Karpas-422 (cell line): ENCODE results near the gene PIP4K2A. TPM values are rescaled to one million over a fixed set of nuclear protein-coding genes. Genes with fewer than 3 reads are reported as not detected.

ENCODE experiments used
- DNase-seq: peaks from one replicate; pipeline ENCODE4 v3.0.0-alpha.2; 2015
- H2AFZ ChIP-seq: fragments of 200-600 bp; sonication (generic); 2 replicates; pipeline ENCODE4 v1.6.1; 2014; ENCODE audit warnings: antibody characterized with exemption, low read length, mixed read lengths
- H3K27ac ChIP-seq: fragments of 200-600 bp; sonication (generic); 2 replicates; pipeline ENCODE4 v1.5.1; 2014; ENCODE audit warnings: mild to moderate bottlenecking, low read length, moderate library complexity
- H3K27me3 ChIP-seq: fragments of 200-600 bp; sonication (generic); 2 replicates; pipeline ENCODE4 v1.6.1; 2014; ENCODE audit warnings: low read length, mixed read lengths
- H3K36me3 ChIP-seq: fragments of 200-600 bp; sonication (generic); 2 replicates; pipeline ENCODE4 v1.6.1; 2014; ENCODE audit warnings: low read length, mixed read lengths; ENCODE audit not compliant: insufficient read depth
- H3K4me1 ChIP-seq: fragments of 200-600 bp; sonication (generic); 2 replicates; pipeline ENCODE4 v1.6.1; 2014; ENCODE audit warnings: mild to moderate bottlenecking, low read length, mixed read lengths
- H3K4me2 ChIP-seq: fragments of 200-600 bp; sonication (generic); 2 replicates; pipeline ENCODE4 v1.6.1; 2014; ENCODE audit warnings: low read length, low read depth, mild to moderate bottlenecking; ENCODE audit not compliant: poor library complexity, severe bottlenecking
- H3K4me3 ChIP-seq: fragments of 200-600 bp; sonication (generic); 2 replicates; pipeline ENCODE4 v1.5.1; 2014; ENCODE audit warnings: mild to moderate bottlenecking, antibody characterized with exemption, low read length, mixed read lengths
- H3K79me2 ChIP-seq: fragments of 200-600 bp; sonication (generic); 2 replicates; pipeline ENCODE4 v1.6.1; 2014; ENCODE audit warnings: mild to moderate bottlenecking, low read length, mixed read lengths
- H3K9ac ChIP-seq: fragments of 200-600 bp; sonication (generic); 2 replicates; pipeline ENCODE4 v1.6.0; 2014; ENCODE audit warnings: low read length
- H3K9me2 ChIP-seq: fragments of 200-600 bp; sonication (generic), shearing (Covaris generic); replicated peaks from 2 replicates; pipeline ENCODE4 v1.6.0; 2014; ENCODE audit warnings: mild to moderate bottlenecking, low read length, moderate library complexity; ENCODE audit not compliant: insufficient read depth
- H3K9me3 ChIP-seq: fragments of 300-700, 200-600 bp; sonication (generic); 2 replicates; pipeline ENCODE4 v1.6.1; 2014; ENCODE audit warnings: low read length, mixed read lengths
- H4K20me1 ChIP-seq: fragments of 200-600 bp; sonication (generic); 2 replicates; pipeline ENCODE4 v1.6.1; 2014; ENCODE audit warnings: mild to moderate bottlenecking, antibody characterized with exemption, low read length, low read depth; ENCODE audit not compliant: insufficient read depth
- total RNA-seq: library from RNA; depleted of rRNA; stranded (reverse); fragments of >200 nt; shearing (Covaris generic); gene quantifications from 2 replicates; pipeline ENCODE4 v1.2.3, GENCODE V29; 2014; ENCODE audit warnings: low replicate concordance

PIP4K2A gene
- total RNA-seq, 1 experiment from 2014 or later = 32.6 TPM

DNA sequence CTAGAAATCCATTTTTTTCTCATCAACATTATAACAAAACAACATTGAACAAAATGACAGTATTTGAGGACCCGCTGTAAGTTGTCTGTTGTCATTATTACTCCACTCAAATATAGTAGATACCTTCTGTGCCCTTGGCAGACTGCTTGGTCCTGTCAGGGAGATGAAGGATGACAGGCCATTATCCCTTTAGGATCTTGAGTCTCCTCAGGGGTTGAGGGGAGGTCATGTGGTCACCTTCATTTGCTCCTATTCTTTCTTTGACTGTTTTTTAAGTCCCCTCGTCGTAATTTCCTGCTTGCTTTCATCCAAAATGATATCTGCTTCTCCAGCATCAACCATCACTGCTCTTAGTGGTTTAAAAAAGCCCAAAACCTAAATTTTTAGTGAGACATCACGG is 2.6 kb upstream of the PIP4K2A start:
- Histone ChIP-seq H3K9me3 (no peaks in the 10 kb centered on the region), H3K27me3 (peaks cover 6% of the 10 kb centered on the region; the same call in 1 of the 2 replicates), H3K4me3 (no peak overlapping the region), H3K27ac (no peak overlapping the region), H3K9me2 (no peaks in the 10 kb centered on the region), H4K20me1 (peaks cover 18% of the 10 kb centered on the region), H3K79me2 (0 out of 2 replicates have a peak, but pooled peaks cover 3% of the 10 kb centered on the region), H3K4me2 (no peak overlapping the region), H3K4me1 (peaks cover 23% of the 10 kb centered on the region), H2AFZ (no peak overlapping the region), H3K9ac (no peak overlapping the region), H3K36me3 (no peaks in the 10 kb centered on the region)
- DNase-seq = no peak

DNA sequence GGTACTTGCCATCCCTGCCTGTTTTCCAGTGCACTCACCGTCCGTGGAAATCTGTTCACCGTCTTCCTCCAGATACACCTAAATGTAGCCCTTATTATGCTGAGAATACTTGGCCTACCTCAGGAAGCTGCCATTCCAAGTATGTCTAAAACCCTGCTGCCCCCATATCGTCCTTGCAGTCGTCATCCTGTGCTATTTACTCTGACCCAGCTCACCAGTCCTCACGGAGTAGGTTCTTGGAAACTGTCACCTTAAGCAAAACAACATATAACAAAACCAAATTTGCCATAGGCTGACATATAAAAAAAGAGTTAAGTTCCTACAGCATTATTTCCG is 880 bp upstream of the PIP4K2A start:
- Histone ChIP-seq H3K9ac (0 out of 2 replicates have a peak overlapping the region, but pooled peaks have one; percentile 78), H3K27ac (no peak overlapping the region), H3K4me3 (peak overlapping the region; percentile 78; the same call in 1 of the 2 replicates), H3K9me3 (no peaks in the 10 kb centered on the region), H3K4me2 (peak overlapping the region; percentile 88), H3K27me3 (peaks cover 6% of the 10 kb centered on the region; the same call in 1 of the 2 replicates), H3K4me1 (peaks cover 23% of the 10 kb centered on the region), H4K20me1 (peaks cover 34% of the 10 kb centered on the region), H3K79me2 (peaks cover 16% of the 10 kb centered on the region), H2AFZ (peak overlapping the region; percentile 100; the same call in 1 of the 2 replicates), H3K9me2 (no peaks in the 10 kb centered on the region), H3K36me3 (no peaks in the 10 kb centered on the region)
- DNase-seq = no peak

DNA sequence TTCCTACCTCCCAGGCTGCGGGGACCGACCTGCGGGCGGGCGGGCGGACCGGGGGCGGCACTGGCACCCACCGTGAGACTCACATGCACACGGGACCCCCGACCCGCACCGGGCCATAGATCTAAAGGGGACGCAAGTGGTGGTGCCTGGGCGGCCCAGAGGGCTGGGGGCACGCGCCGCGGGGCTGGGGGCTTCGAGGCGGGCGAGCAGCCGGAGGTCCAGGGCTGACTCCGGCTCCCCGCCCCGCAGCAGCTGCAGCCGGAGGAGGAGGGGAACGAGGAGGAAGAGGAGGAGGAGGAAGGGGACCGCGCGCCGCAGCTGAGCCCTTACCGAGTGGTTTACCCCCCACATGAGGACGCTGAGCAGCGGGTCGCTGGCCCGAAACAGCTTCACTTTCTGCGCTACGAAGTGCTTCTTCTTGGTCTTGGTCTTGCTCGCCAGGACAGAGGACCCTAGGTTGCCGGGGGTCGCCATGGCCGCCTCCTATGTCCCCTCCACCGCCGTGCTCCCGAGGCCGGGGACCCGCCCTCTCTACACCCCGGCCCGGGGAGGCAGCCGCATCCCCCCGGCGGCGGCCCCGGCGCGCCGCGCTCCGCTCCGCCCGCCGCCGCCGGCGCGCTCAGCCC is 412 bp downstream of the PIP4K2A start:
- peak; percentile 74 for DNase-seq
- Histone ChIP-seq H3K27ac (no peak overlapping the region), H2AFZ (peak overlapping the region; percentile 69; the same call in 1 of the 2 replicates), H3K79me2 (peaks cover 18% of the 10 kb centered on the region), H3K4me3 (peak overlapping the region; percentile 94), H3K4me2 (peak overlapping the region; percentile 87), H3K9me2 (no peaks in the 10 kb centered on the region), H3K9ac (peak overlapping the region; percentile 78), H3K4me1 (peaks cover 23% of the 10 kb centered on the region), H3K27me3 (peaks cover 6% of the 10 kb centered on the region; the same call in 1 of the 2 replicates), H4K20me1 (peaks cover 47% of the 10 kb centered on the region), H3K36me3 (no peaks in the 10 kb centered on the region), H3K9me3 (no peaks in the 10 kb centered on the region)

DNA sequence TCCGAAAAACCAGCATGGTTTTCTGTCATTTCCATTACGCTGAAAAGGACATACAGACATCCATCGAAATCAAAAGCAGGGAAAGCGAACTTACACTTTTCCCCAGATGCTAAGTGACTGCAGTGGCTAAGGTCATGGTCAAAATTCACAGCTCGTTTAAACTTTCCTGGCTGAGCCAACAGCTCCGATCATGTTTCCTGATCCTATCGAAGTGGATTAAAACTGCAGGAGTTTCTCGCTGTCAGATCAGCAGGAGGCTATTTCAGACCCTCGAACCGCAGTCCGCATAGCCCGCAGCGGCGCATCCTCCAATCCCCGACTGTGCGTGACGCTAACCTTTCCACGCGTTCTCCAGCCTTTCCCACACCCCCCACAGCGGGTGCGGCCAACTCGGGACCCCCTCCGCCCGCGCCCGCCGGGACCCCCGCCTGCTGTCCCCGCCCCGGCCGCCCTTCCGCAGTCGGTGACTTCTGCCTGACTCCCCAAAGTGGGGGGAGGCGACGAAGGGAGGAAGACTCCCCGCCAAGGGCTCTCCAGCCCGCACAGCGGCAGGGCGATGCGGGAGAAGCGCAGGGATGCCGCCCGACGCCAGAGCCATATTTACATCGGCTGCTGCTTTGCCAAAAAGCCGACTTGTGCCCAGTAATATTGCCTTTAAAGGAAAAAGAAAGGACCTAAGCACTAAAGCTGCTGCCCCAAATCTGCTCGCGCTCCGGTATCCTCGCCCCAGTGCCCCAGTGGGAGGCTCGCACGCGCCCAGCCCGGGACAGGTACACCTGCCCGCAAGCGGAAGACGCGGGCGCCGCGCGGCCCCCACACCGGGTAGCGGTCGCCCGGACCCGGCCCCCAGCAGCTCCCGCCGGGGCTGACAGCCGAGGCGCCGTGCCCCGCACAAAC is 1.2 kb downstream of the PIP4K2A start:
- H3K79me2 ChIP-seq = peaks cover 20% of the 10 kb centered on the region

DNA sequence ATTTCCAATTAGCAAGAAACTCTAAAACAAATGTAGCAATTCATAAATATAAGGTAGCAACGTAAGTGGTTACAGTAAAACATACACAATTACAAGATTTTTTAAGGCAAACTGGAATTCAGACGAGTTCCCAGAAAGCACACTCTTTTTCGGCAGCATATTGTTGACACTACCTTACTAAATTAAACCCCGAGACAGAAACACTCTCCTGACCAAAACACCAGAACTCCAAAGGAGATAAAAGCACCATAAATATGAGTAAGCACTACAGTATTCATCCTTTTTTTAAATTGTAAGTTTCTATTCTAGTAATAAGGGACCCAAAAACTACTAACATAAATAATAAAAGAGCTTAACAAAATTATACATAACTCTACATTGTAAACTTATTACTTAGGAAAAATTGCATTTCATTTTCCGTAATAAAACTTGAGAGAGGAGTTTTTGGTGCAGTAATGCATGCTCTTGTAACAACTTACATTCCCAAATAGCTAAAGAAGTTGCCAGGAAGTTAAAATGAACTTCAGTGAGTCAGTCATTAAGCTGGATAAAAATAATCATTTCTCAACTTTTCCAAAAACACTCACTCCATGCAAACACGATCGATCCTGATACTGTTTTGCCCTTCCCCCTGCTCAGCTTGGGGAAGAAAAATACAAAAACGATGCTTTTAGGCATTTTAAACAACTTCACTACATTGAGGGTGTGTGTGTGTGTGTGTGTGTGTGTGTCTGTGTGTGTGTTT is 2.0 kb downstream of the PIP4K2A start:
- Histone ChIP-seq H3K27ac (no peak overlapping the region), H4K20me1 (peaks cover 61% of the 10 kb centered on the region), H3K27me3 (peaks cover 6% of the 10 kb centered on the region; the same call in 1 of the 2 replicates), H3K9ac (no peak overlapping the region), H3K9me2 (no peaks in the 10 kb centered on the region), H3K4me2 (peak overlapping the region; percentile 87), H3K4me1 (peaks cover 23% of the 10 kb centered on the region), H2AFZ (no peak overlapping the region), H3K79me2 (peaks cover 20% of the 10 kb centered on the region), H3K9me3 (no peaks in the 10 kb centered on the region), H3K4me3 (peak overlapping the region; percentile 94; the same call in 1 of the 2 replicates), H3K36me3 (no peaks in the 10 kb centered on the region)
- DNase-seq = no peak

More for the DNA sequence above, 1.2 kb downstream of the PIP4K2A start:
- H4K20me1 ChIP-seq = peaks cover 53% of the 10 kb centered on the region
- H3K4me3 ChIP-seq = peak overlapping the region; percentile 94
- H3K9me3 ChIP-seq = no peaks in the 10 kb centered on the region
- no peak overlapping the region for H3K27ac ChIP-seq
- peaks cover 6% of the 10 kb centered on the region; the same call in 1 of the 2 replicates for H3K27me3 ChIP-seq
- peak overlapping the region; percentile 78 for H3K9ac ChIP-seq
- peak overlapping the region; percentile 87 for H3K4me2 ChIP-seq
- H2AFZ ChIP-seq = no peak overlapping the region
- H3K4me1 ChIP-seq = peaks cover 23% of the 10 kb centered on the region
- no peak for DNase-seq
- H3K9me2 ChIP-seq = no peaks in the 10 kb centered on the region
- H3K36me3 ChIP-seq = no peaks in the 10 kb centered on the region

DNA sequence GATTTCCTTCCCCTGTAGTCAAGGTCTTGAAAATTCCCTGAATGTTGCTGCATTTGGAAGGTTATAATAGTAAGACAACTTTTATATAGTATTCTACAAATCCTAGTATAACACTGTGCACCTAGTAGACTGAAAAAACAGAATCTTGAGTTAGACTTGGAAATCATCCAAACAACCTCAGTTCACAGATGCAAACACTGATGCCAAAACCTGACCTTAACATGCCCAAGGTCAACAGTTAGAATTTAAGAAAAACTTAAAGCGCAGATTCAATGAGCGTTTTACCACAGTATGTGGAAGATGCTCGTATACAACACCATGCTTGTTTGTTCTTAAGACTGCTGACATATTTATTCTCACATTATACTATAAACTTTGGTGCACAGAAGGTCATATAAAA is 3.0 kb downstream of the PIP4K2A start:
- Histone ChIP-seq H3K4me2 (no peak overlapping the region), H3K27ac (no peak overlapping the region)

DNA sequence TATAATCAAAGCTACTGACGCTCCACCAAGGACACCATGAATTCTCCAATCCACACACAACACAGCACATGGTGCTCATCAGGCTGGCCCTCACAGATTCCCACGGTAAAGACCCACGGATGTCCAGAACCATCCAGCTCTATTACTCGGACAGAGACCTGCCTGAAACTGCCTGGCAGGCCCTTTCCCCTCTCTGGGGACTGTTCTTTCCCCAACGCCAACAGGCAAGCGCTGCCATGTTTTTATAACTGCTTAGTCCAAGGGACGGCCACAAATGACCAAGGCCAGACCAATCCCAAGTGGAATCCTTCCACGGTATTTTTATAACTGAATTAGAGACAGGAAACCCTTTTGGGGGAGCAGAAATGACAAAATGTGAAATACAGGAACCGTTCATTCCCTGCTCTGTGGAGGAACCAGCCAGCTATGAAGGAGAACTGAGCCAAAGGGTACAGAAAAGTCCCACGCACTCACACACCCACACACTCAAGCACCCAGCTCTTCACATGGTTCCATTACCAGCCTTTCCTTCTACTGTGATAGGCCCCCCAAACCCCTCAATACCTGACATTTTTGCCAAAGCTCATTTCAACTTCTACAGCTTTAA is 4.1 kb downstream of the PIP4K2A start:
- H3K79me2 ChIP-seq = peaks cover 23% of the 10 kb centered on the region
- H3K4me3 ChIP-seq = no peak overlapping the region
- H3K4me1 ChIP-seq = peaks cover 21% of the 10 kb centered on the region
- H3K4me2 ChIP-seq = no peak overlapping the region
- no peaks in the 10 kb centered on the region for H3K9me3 ChIP-seq
- no peak overlapping the region for H2AFZ ChIP-seq
- no peak overlapping the region for H3K27ac ChIP-seq
- H3K9ac ChIP-seq = no peak overlapping the region
- H3K36me3 ChIP-seq = no peaks in the 10 kb centered on the region
- H4K20me1 ChIP-seq = peaks cover 80% of the 10 kb centered on the region
- DNase-seq = no peak
- no peaks in the 10 kb centered on the region for H3K9me2 ChIP-seq
- peaks cover 6% of the 10 kb centered on the region; the same call in 1 of the 2 replicates for H3K27me3 ChIP-seq

More for the DNA sequence above, 3.0 kb downstream of the PIP4K2A start:
- no peaks in the 10 kb centered on the region for H3K9me2 ChIP-seq
- H2AFZ ChIP-seq = no peak overlapping the region
- H3K27me3 ChIP-seq = peaks cover 6% of the 10 kb centered on the region; the same call in 1 of the 2 replicates
- peaks cover 23% of the 10 kb centered on the region for H3K4me1 ChIP-seq
- H3K9me3 ChIP-seq = no peaks in the 10 kb centered on the region
- peaks cover 20% of the 10 kb centered on the region for H3K79me2 ChIP-seq
- peaks cover 71% of the 10 kb centered on the region for H4K20me1 ChIP-seq
- H3K9ac ChIP-seq = no peak overlapping the region
- no peak for DNase-seq
- no peaks in the 10 kb centered on the region for H3K36me3 ChIP-seq
- no peak overlapping the region for H3K4me3 ChIP-seq
